Stimulated activated CD4-positive, alpha-beta T cell treated with anti-CD3 and anti-CD28 coated beads, Interleukin-1b, Interleukin-23, amount 100 ng/mL, for 4 hours (primary cell): ENCODE results near the gene PLCB2.
A peak's percentile ranks its signal among the peaks of the same experiment; 100 is the strongest.

Experiments
- DNase-seq, 2 donors: peaks; one replicate each; pipeline ENCODE4 v3.0.0-alpha.2; 2020; ENCODE audit warnings: low read depth in 2 of 2

The PLCB2 gene

DNA sequence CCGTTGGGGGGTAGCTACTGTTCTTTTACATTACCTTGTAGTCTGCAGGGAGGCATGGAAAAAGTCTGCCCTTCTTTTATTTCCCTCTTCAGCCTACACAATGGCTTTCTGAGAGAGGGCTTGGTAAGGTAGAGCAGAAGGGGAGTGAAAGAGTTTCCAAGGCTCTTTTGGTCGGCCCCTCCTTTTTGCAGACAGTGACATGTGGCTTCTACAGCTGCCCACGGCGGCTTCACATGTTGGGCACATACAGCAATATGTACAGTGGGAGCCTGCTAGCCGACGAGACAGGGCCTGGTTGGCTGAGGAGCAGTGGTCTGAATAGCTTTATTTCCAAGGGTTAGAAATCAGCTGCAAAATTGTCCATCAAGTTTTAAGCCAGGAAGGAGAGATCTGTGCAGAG lies 19.7 kb upstream of the PLCB2 start:
- DNase-seq: no peak

GRCh38 chr15:40325700-40326099 lies 18.0 kb upstream of the PLCB2 start:
- no peak for DNase-seq

DNA sequence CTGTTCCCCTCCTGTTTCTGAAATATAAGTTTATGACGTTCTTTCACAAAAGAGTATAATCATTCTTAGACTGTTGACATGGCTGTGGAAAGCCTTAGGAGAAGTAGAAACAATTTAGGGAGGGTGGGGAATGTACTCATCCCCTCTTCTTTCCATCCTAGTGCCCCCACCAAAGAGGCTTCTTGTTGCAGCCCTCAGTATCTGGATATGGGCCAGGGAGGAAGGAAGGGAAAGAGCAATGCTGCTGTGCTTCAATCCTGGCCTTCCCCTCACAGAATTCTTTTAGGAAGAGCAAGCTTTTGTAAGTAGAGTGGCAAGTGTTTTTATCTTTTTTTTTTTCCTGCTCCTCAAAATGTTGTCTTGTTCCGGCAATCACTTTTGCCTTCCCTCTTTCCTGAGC lies 17.5 kb upstream of the PLCB2 start:
- DNase-seq: no peak

- DNase-seq: peak in 1 of 2 donors; percentile 31
Observed at GRCh38 chr15:40323953-40324937, 16.5 kb upstream of the PLCB2 start.

- DNase-seq: peak; percentile 83 to 89
Observed at GRCh38 chr15:40323239-40323952, 15.7 kb upstream of the PLCB2 start, which contains the start of gene INAFM2. TSS of gene INAFM2 (plus strand) at chr15:40323692. CDS start at chr15:40324056, 364 bp downstream.

DNA sequence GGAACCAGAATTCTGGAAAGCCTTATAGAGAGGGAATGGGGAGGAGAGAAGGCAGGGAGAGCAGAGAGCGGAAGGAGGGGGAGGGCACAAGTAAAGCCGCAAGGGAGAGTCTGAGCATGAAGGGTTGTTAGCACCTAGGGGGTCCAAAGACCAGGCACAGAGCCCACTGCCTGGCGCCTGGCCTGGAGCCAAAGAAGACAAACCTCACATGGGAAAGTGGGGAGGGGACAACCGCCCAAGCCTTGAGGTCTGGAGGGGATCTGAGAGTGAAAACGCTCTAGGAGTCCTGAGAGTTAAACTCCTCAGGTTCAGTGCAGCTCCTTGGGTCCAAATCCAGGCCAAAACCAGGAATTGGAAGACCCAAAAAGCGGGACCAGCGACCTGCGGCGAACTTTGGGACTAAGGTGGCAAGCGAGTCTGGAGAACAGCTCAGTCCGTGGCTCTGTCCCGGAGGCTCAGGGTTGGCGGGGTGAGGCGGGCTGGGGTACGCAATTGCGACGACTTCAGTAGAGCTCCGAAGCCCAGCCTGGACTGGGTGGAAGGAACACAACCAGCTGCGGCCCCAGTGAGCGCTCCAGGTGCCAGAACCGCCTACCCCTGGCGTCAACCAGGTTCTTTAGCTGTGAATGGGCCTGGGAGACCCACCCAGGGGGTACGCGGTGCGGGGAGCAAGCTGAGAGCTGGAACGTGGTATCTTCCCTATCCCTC lies 14.9 kb upstream of the PLCB2 start:
- no peak for DNase-seq

GRCh38 chr15:40320931-40321371 lies 13.2 kb upstream of the PLCB2 start:
- DNase-seq: peak in 1 of 2 donors; percentile 51

- DNase-seq: no peak
Observed at GRCh38 chr15:40320409-40320808, 12.7 kb upstream of the PLCB2 start.

- DNase-seq: no peak
Observed at GRCh38 chr15:40317580-40317979, 9.8 kb upstream of the PLCB2 start.

DNA sequence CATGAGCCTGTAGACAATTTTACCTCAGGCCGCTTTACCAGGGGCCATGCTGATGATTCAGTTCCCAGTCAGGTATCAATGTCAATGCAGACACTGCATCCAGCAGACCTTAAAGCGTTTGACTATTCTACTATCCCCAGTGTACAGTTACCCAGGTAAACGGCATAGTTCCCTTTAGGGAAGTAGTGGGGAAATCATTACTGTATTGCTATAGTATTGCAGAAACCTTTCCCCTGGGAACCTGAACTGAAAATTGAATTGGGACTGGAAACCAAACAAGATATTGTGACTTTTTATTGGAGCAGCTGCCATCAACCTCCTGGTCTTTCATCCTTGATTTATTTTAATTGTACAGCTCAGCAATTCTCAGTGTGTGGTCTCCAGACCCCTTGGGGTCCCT lies 9.2 kb upstream of the PLCB2 start:
- no peak for DNase-seq

GRCh38 chr15:40314723-40315276 lies 7.1 kb upstream of the PLCB2 start:
- DNase-seq: no peak

DNA sequence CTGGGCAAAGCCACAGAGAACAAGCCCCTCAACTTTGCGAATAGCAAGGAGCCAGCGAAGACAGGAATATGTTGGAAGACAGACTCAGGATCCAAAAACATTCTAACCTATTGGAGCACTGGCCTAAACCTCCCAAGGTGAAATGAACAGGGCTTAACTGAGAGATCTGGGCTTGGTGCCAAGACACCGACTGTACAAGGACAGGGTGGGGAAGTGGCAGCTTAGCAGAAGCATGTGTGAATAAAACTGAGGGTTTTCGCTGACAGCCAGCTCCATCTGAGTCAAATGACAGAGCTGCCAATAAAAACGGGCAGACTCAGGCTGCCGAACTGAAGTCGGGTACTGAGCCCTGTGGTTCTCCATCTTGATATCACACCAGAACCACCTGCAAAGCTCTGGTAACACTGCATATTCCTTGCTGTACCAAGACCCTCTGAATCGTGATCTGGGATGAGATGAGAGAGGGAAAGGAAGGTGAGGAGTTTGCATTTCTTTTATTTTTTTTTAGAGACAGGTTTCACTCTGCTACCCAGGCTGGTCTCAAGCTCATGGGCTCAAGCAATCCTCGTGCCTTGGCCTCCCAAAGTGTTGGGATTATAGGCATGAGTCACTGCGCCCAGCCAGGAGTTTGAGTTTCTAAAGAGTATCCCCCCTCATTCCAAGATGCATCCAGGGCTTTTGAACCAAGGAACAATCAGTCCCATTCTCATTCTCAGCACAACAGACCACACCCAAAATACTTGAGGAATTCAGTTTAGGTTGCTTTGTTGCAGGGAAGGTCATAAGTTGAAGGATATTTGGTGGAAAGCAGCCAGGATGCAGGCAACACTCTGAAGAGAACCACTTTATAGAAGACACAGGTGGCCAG lies 6.0 kb upstream of the PLCB2 start:
- DNase-seq: no peak

- no peak for DNase-seq
Observed at GRCh38 chr15:40312370-40313158, 4.8 kb upstream of the PLCB2 start.

DNA sequence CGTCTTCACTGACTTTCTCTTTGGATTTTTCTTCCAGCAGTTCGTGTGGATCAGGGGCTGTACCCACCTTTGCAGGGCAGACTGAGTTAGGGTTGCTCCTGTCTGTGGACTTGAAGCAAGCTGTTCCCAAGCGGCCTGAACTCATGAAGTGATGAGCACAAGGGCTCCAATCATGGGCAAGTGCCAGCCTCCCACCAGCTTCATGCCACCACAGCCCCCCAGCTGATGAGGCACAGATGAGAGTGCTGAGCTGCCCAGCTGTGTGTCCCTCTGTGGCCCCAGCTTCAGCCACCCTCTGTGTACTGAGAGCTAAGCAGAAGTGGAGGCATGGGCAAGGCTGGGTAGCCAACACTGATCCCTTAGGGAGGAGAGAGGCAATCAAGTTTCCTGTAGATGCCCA lies 3.3 kb upstream of the PLCB2 start:
- no peak for DNase-seq

GRCh38 chr15:40310001-40310959 lies 2.5 kb upstream of the PLCB2 start:
- DNase-seq: peak; percentile 42 to 51

DNA sequence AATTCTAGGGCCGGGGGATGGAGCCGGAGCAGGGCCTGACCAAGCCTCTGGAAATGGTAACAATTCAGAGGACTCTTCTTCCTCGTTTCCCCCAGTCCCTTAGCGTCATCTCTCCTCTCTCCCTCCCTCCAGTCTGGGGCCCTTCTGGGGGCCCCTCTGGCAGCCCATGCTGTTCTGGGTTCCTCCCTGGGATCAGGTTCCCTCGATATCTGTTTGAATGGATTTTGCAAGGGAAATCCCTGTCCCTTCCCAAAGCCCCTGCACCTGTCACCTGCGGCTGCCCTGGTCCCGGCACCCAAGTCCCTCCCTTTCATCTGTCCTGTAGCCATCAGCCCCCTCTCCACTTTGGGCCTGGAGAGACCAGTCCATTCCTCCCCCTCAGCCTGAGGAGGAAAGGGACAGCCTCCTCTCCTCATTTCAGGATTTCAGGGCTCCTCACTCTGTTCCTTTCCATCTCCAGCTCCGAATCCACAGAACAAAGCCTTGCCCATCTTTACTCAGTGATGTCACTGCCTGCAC lies 1.7 kb upstream of the PLCB2 start:
- DNase-seq: no peak

DNA sequence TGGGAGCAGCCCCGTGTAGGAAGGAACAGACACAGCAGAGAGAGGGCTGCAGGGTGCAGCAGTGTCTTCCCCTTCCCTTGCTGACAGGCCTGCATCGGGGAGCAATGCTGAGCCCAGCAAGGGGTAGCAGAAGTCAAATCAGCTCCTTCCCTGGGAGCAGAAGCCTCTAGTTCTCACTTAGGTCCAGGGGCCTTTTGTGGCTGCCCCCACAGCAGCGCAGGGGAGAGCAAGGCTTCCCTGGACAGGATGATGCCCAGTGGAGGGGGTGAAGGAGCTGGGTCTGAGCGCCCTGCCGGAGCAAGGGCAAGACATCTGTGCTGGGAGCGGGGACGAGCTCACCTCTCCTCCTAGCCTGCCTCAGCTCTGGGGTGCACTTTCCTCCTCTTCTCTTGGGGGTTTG lies 827 bp downstream of the PLCB2 start:
- no peak for DNase-seq

DNA sequence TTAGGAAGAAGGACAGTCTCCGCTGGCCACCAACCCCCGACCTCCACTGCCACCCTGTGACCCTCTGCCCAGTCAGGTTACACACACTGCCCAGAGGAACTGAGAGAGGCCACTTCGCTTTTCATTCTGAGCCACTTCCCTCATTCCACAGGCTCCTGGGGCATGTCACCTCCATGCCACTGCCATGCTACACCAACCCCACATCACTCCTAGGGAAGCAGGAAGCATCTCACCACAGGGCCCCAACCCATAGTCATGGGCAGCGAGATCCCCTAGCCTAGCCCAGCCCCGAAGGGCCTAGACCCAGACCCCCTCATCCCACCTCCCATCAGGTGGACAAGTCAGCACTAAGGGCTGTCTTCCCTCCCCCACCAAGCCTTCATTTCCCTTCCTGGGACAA lies 1.4 kb downstream of the PLCB2 start:
- DNase-seq: no peak

- DNase-seq: no peak
Observed at GRCh38 chr15:40305281-40305680, 2.5 kb downstream of the PLCB2 start.
